ENCODE data around the gene NEIL1.
"Not testable (repeated sequence)": the region's sequence is repeated elsewhere in the genome, so short reads cannot be mapped to it uniquely, and the experiment has no call there.

Gene NEIL1

GRCh38 chr15:75346796-75347221 is at the start of gene NEIL1:
Gene NEIL1, plus strand, starts transcription at chr15:75347039. Its CDS starts 1,867 bp downstream, at chr15:75348906.
- no peak for DNase-seq

- DNase-seq = not testable (repeated sequence)
Measured at GRCh38 chr15:75298541-75299310, 48.1 kb upstream of the NEIL1 start.

- DNase-seq = not testable (repeated sequence)
Measured at GRCh38 chr15:75299311-75299688, 47.5 kb upstream of the NEIL1 start.

GRCh38 chr15:75300026-75300425 is 46.8 kb upstream of the NEIL1 start:
- not testable (repeated sequence) for DNase-seq

GRCh38 chr15:75302318-75302717 is 44.5 kb upstream of the NEIL1 start:
- DNase-seq = no peak

GRCh38 chr15:75302753-75303152 is 44.1 kb upstream of the NEIL1 start:
- DNase-seq = not testable (repeated sequence)

GRCh38 chr15:75306188-75306587 is 40.7 kb upstream of the NEIL1 start:
- DNase-seq = no peak

GRCh38 chr15:75307778-75308390 is 39.0 kb upstream of the NEIL1 start:
- DNase-seq = peak; percentile 73

- no peak for DNase-seq
Measured at GRCh38 chr15:75309711-75310110, 37.1 kb upstream of the NEIL1 start.

- not testable (repeated sequence) for DNase-seq
Measured at GRCh38 chr15:75312548-75312947, 34.3 kb upstream of the NEIL1 start.

- DNase-seq = no peak
Measured at GRCh38 chr15:75313116-75313845, 33.6 kb upstream of the NEIL1 start.

GRCh38 chr15:75314552-75315290 is 32.1 kb upstream of the NEIL1 start:
- no peak for DNase-seq

- not testable (repeated sequence) for DNase-seq
Measured at GRCh38 chr15:75319231-75319897, 27.5 kb upstream of the NEIL1 start.

GRCh38 chr15:75321711-75322110 is 25.1 kb upstream of the NEIL1 start:
- no peak for DNase-seq

- DNase-seq = no peak
Measured at GRCh38 chr15:75325922-75326321, 20.9 kb upstream of the NEIL1 start.

GRCh38 chr15:75327005-75327404 is 19.8 kb upstream of the NEIL1 start:
- no peak for DNase-seq

GRCh38 chr15:75327491-75327890 is 19.3 kb upstream of the NEIL1 start:
- DNase-seq = no peak

- no peak for DNase-seq
Measured at GRCh38 chr15:75328493-75329314, 18.1 kb upstream of the NEIL1 start.

GRCh38 chr15:75329571-75329970 is 17.3 kb upstream of the NEIL1 start:
- no peak for DNase-seq

- not testable (repeated sequence) for DNase-seq
Measured at GRCh38 chr15:75332093-75332492, 14.7 kb upstream of the NEIL1 start.

- DNase-seq = not testable (repeated sequence)
Measured at GRCh38 chr15:75333654-75334419, 13.0 kb upstream of the NEIL1 start.

All from hematopoietic multipotent progenitor cell treated with erythropoietin and hydrocortisone succinate and interleukin-3 and kit ligand, for 4 days (in vitro differentiated cells).